Esophagus muscularis mucosa (tissue), 4 donors: ENCODE measurements around the gene SCO1. TPM values are rescaled to one million over a fixed set of nuclear protein-coding genes. Genes with fewer than 3 reads are reported as not detected.
"Not testable (repeated sequence)": the region's sequence is repeated elsewhere in the genome, so short reads cannot be mapped to it uniquely, and the experiment has no call there.

Experiments
- DNase-seq: peaks from one replicate; pipeline ENCODE4 v3.0.0-alpha.2; 2017; ENCODE audit errors: extremely low spot score
- H3K27ac ChIP-seq, 4 donors: fragments of 200-600 bp; sonication (generic); replicated peaks in 1 of 4; 1 replicate in 3 of 4; 2 replicates in 1 of 4; pipeline ENCODE4 v1.5.1; 2016 to 2019; ENCODE audit warnings: mild to moderate bottlenecking in 1 of 4
- H3K27me3 ChIP-seq, 4 donors: fragments of 200-600 bp; sonication (generic); one replicate each; pipeline versions ENCODE4 v1.5.1 to v1.6.0; 2016 to 2019
- H3K36me3 ChIP-seq, 4 donors: fragments of 200-600 bp; sonication (generic); one replicate each; pipeline ENCODE4 v1.5.1; 2016 to 2019
- H3K4me1 ChIP-seq, 4 donors: fragments of 200-600 bp; sonication (generic); one replicate each; pipeline ENCODE4 v1.5.1; 2016 to 2019
- H3K4me3 ChIP-seq, 4 donors: fragments of 200-600 bp; sonication (generic); 1 replicate in 2 of 4; 2 replicates in 2 of 4; pipeline ENCODE4 v1.5.1; 2016 to 2019; ENCODE audit warnings: mild to moderate bottlenecking in 4 of 4, moderate library complexity in 1 of 4
- H3K9me3 ChIP-seq, 4 donors: fragments of 200-600 bp; sonication (generic); 1 replicate in 3 of 4; 2 replicates in 1 of 4; pipeline ENCODE4 v1.5.1; 2016 to 2019
- EP300 ChIP-seq: sonication (generic); formaldehyde crosslinking; IDR thresholded peaks from one replicate; pipeline ENCODE4 v1.6.1; 2017; ENCODE audit warnings: antibody characterized with exemption
- POLR2A ChIP-seq: fragments of 450-650 bp; IDR thresholded peaks from one replicate; pipeline ENCODE4 v1.6.1; 2017; ENCODE audit warnings: antibody characterized with exemption, moderate library complexity, mild to moderate bottlenecking, low read depth
- POLR2AphosphoS5 ChIP-seq, 2 donors: sonication (generic); formaldehyde crosslinking; IDR thresholded peaks; one replicate each; pipeline ENCODE4 v1.6.1; 2017; ENCODE audit warnings: antibody characterized with exemption in 2 of 2
- WGBS: methylation state at CpG from one replicate; pipeline ENCODE4 v1.1.5; 2018; 5-methylcytosine and 5-hydroxymethylcytosine counted together
- intact Hi-C: fragments of 100-400 bp; cut with DNase I; formaldehyde crosslinking; loops from one replicate; pipeline ENCODE4 v1.15.1; 2023
- total RNA-seq, 4 donors: library from RNA; depleted of rRNA; stranded (reverse); fragments of >200 nt; gene quantifications; one replicate each; pipeline versions ENCODE4 v1.1.0 to v1.2.1, GENCODE V29; 2016
- TF ChIP-seq, protein P1 (sequence below), 3 experiments: fragments of 200-600 bp in 2 of 3; fragments of 450-650 bp in 1 of 3; sonication (generic) in 2 of 3; IDR thresholded peaks; one replicate each; pipeline ENCODE4 v1.5.1; 2017 to 2019; ENCODE audit warnings: antibody characterized with exemption in 3 of 3, mild to moderate bottlenecking in 2 of 3, moderate library complexity in 1 of 3

Gene SCO1
- total RNA-seq, 4 donors from 2014 or later: 16.7 to 23.1 (median 18.6) TPM

DNA sequence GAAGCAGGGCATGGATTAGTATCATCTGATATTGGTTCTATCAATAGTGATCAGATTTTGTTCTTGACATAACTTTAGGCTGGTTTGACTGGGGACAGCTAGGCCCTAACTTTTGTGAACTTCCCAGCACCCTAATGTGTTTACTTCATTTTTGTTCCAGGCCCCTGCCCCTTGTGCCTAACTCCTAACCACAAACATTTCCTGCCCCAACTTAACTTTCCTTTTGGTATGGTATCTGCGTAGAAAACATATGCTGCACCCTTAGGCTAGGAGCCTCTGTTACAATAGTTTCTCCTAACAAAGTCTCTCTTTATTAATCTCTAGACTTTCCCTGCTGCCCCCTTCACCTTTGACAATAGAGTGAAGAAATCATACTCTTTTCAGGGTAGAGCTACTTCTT lies 2.5 kb upstream of the SCO1 start:
- Histone ChIP-seq H3K4me3 (no peak overlapping the region), H3K9me3 (no peaks in the 10 kb centered on the region), H3K27ac (no peak overlapping the region), H3K27me3 (no peaks in the 10 kb centered on the region), H3K36me3 (peaks cover 0 to 10% (median 7%) of the 10 kb centered on the region in 4 donors), H3K4me1 (peaks cover 8 to 46% (median 30%) of the 10 kb centered on the region in 4 donors)
- intact Hi-C loops: no loop called here
- TF ChIP-seq, protein P1, sequence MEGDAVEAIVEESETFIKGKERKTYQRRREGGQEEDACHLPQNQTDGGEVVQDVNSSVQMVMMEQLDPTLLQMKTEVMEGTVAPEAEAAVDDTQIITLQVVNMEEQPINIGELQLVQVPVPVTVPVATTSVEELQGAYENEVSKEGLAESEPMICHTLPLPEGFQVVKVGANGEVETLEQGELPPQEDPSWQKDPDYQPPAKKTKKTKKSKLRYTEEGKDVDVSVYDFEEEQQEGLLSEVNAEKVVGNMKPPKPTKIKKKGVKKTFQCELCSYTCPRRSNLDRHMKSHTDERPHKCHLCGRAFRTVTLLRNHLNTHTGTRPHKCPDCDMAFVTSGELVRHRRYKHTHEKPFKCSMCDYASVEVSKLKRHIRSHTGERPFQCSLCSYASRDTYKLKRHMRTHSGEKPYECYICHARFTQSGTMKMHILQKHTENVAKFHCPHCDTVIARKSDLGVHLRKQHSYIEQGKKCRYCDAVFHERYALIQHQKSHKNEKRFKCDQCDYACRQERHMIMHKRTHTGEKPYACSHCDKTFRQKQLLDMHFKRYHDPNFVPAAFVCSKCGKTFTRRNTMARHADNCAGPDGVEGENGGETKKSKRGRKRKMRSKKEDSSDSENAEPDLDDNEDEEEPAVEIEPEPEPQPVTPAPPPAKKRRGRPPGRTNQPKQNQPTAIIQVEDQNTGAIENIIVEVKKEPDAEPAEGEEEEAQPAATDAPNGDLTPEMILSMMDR (IDR thresholded peaks at IDR 0.05): no peak
- no peak for TF ChIP-seq POLR2AphosphoS5 (IDR thresholded peaks at IDR 0.05)
- TF ChIP-seq EP300: no peak
- no peak for TF ChIP-seq POLR2A
- WGBS: 88% methylated on average over 1 of the region's 1 CpG
- DNase-seq: no peak

DNA sequence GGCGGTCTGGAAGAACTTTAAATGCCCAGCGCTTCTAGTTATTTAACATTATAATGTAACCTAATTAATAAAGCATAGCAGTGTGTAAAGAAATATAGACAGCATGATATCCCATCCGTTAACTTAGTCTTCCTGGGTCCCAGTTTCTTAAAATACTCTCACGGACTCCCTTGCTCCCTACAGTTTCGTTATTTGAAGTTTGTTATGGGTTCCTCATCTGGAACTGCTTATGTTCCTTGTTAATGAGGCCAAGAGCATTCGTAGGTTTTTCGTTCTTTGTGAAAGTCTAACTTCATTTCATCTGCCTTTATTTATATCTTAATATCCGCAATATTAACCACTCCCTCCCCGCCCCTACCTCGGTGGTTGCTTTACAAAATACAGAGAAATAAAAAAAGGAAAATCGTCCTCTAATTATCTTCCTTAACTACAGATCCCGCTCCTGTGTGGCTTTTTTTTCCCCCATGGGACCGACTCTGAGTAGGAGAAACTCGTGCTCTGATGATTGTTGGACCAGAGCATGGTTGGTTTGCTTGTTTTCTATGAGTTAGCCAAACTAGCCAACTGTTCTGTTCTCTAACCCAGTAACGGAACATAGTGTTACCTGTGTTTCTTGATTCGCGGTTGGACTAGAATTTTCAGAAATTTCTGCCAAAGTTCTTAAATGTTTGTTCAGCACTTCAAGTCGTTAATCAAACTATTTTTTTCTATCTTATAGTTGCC lies 924 bp upstream of the SCO1 start:
- Histone ChIP-seq H3K4me1 (peaks cover 8 to 46% (median 30%) of the 10 kb centered on the region in 4 donors), H3K36me3 (peaks cover 8 to 24% (median 22%) of the 10 kb centered on the region in 4 donors), H3K27ac (peak overlapping the region; percentile 92 to 94 (median 94)), H3K9me3 (no peaks in the 10 kb centered on the region), H3K27me3 (no peaks in the 10 kb centered on the region), H3K4me3 (peak overlapping the region; percentile 83 to 98 (median 93))
- WGBS: 12% methylated on average over 18 of the region's 18 CpGs
- DNase-seq: no peak
- intact Hi-C loops: no loop called here
- TF ChIP-seq, protein P1 (IDR thresholded peaks at IDR 0.05): no peak
- TF ChIP-seq EP300: no peak
- no peak for TF ChIP-seq POLR2AphosphoS5 (IDR thresholded peaks at IDR 0.05)
- no peak for TF ChIP-seq POLR2A

DNA sequence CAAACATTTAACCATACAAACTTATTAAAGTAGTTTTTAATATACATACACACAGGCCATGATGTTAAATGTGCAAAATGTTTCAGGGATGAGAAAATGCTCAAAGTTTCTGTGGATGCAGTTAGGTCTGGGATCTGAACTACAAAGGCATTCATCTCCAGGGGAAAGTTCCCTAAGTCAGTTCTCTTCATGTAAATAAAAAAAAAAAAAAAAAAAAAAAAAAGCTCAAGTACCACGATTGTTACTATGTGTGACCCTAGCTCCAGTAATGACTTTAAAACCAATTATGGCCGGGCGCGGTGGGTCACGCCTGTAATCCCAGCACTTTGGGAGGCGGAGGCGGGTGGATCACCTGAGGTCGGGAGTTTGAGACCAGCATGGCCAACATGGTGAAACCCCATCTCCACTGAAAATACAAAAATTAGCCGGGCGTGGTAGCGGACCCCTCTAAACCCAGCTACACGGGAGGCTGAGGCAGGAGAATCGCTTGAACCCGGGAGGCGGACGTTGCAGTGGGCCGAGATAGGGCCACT lies 1.4 kb downstream of the SCO1 start:
- H3K27ac ChIP-seq, intact Hi-C loops, H3K27me3 ChIP-seq, DNase-seq, H3K9me3 ChIP-seq: not testable (repeated sequence)
- Histone ChIP-seq H3K36me3 (peaks cover 29 to 48% (median 43%) of the 10 kb centered on the region in 4 donors), H3K4me3 (peak overlapping the region; percentile 83 to 98 (median 93)), H3K4me1 (peaks cover 8 to 38% (median 27%) of the 10 kb centered on the region in 4 donors)
- WGBS: 90% methylated on average over 17 of the region's 17 CpGs

DNA sequence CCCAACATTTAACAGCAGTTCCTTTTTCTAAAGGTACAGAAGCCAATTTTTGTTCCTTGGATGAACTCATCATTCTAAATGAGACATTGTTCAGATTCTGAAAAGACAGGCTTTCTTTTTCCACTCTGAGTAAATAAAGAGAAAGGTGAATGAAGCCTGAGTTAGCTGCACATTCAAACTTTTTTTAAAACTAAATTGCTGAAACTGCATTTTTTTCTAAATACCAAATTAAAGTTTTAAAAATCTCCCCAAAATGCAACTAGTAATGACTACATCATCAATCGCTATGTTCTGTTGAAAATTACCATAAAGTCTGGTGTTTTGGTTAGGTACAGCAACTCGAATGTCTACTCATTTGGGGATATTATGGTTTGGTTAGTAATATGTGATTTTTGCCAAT lies 9.8 kb downstream of the SCO1 start:
- H3K4me3 ChIP-seq: no peak overlapping the region
- H3K9me3 ChIP-seq: no peaks in the 10 kb centered on the region
- no peak for DNase-seq
- peaks cover 0 to 1% (median under 1%) of the 10 kb centered on the region in 4 donors for H3K4me1 ChIP-seq
- intact Hi-C loops: no loop called here
- no peaks in the 10 kb centered on the region for H3K27me3 ChIP-seq
- peaks cover 42 to 74% (median 60%) of the 10 kb centered on the region in 4 donors for H3K36me3 ChIP-seq
- WGBS: 91% methylated on average over 2 of the region's 2 CpGs
- no peak overlapping the region for H3K27ac ChIP-seq
- no peak for TF ChIP-seq EP300
- TF ChIP-seq, protein P1 (IDR thresholded peaks at IDR 0.05): no peak
- TF ChIP-seq POLR2A: no peak
- TF ChIP-seq POLR2AphosphoS5 (IDR thresholded peaks at IDR 0.05): no peak

DNA sequence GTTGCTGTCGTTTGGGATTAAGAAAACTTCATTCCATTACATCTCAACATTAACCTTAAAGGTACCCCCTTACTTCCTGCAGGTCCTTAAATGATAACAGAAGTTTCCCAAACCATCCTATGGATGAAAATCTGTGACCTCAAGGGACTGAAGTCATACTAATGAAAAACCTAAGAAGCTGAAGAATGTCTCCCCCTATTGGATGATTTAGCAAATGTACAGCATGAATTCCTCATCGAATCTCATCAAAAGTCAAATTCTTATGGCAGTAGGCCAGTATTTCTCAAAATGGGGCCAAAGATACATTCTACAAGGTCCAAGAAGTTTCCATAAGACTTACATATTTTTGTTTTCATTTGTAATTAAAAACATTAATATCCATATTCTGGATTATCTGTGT lies 13.5 kb downstream of the SCO1 start:
- intact Hi-C loops: loop anchor here (5.0 kb wide), 1 partner anchor 37 kb away; no protein-coding TSS in a partner anchor
- Histone ChIP-seq H3K4me1 (peaks cover 0 to 18% (median 13%) of the 10 kb centered on the region in 4 donors), H3K36me3 (peaks cover 36 to 73% (median 60%) of the 10 kb centered on the region in 4 donors), H3K27me3 (no peaks in the 10 kb centered on the region), H3K9me3 (no peaks in the 10 kb centered on the region), H3K4me3 (no peak overlapping the region), H3K27ac (peak overlapping the region in 1 of 4 donors; percentile 1)
- WGBS: 51% methylated on average over 2 of the region's 2 CpGs
- DNase-seq: no peak
- TF ChIP-seq, protein P1 (IDR thresholded peaks at IDR 0.05): peak in 2 of 3 experiments; percentile 12 to 42
- no peak for TF ChIP-seq POLR2A
- TF ChIP-seq POLR2AphosphoS5 (IDR thresholded peaks at IDR 0.05): no peak
- no peak for TF ChIP-seq EP300
